GM10266 (cell line): ENCODE results near the gene PTOV1.

Source experiments
- DNase-seq: peaks from one replicate; pipeline ENCODE4 v3.0.0; 2012; ENCODE audit errors: extremely low spot score
- CTCF ChIP-seq: IDR thresholded peaks from 2 replicates; pipeline ENCODE4 v1.5.1; 2012; ENCODE audit warnings: mild to moderate bottlenecking, low read depth; ENCODE audit not compliant: control insufficient read depth, insufficient read depth; ENCODE audit errors: missing control alignments

Gene PTOV1

GRCh38 chr19:49856574-49857021, 5.6 kb downstream of the PTOV1 start:
- no peak for DNase-seq
- no peak for TF ChIP-seq CTCF

- no peak for TF ChIP-seq CTCF
- DNase-seq = no peak
Observed at GRCh38 chr19:49857061-49857837, 6.3 kb downstream of the PTOV1 start.

- TF ChIP-seq CTCF = no peak
- no peak for DNase-seq
Observed at GRCh38 chr19:49857838-49858087, 6.8 kb downstream of the PTOV1 start.

GRCh38 chr19:49858088-49858985, 7.4 kb downstream of the PTOV1 start:
- no peak for TF ChIP-seq CTCF
- no peak for DNase-seq

- TF ChIP-seq CTCF = no peak
Observed at GRCh38 chr19:49859682-49860335, 8.8 kb downstream of the PTOV1 start.

GRCh38 chr19:49860336-49861102, 9.6 kb downstream of the PTOV1 start:
- DNase-seq = no peak
- no peak for TF ChIP-seq CTCF

More at GRCh38 chr19:49859682-49860335, 8.8 kb downstream of the PTOV1 start:
- DNase-seq = no peak
